ENCODE data around the gene CCBE1.

CCBE1 gene

GRCh38 chr18:59696311-59697235, 650 bp downstream of the CCBE1 start:
- H3K4me3 ChIP-seq (replicated peaks; ENCODE audit: low read depth, low read length) = peak overlapping the region; percentile 65
- TF ChIP-seq, protein P1, sequence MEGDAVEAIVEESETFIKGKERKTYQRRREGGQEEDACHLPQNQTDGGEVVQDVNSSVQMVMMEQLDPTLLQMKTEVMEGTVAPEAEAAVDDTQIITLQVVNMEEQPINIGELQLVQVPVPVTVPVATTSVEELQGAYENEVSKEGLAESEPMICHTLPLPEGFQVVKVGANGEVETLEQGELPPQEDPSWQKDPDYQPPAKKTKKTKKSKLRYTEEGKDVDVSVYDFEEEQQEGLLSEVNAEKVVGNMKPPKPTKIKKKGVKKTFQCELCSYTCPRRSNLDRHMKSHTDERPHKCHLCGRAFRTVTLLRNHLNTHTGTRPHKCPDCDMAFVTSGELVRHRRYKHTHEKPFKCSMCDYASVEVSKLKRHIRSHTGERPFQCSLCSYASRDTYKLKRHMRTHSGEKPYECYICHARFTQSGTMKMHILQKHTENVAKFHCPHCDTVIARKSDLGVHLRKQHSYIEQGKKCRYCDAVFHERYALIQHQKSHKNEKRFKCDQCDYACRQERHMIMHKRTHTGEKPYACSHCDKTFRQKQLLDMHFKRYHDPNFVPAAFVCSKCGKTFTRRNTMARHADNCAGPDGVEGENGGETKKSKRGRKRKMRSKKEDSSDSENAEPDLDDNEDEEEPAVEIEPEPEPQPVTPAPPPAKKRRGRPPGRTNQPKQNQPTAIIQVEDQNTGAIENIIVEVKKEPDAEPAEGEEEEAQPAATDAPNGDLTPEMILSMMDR (IDR thresholded peaks at IDR 0.05; ENCODE audit: low read depth, low read length, missing control alignments) = no peak
- DNase-seq (ENCODE audit: extremely low read depth, low read depth) = no peak

DNA sequence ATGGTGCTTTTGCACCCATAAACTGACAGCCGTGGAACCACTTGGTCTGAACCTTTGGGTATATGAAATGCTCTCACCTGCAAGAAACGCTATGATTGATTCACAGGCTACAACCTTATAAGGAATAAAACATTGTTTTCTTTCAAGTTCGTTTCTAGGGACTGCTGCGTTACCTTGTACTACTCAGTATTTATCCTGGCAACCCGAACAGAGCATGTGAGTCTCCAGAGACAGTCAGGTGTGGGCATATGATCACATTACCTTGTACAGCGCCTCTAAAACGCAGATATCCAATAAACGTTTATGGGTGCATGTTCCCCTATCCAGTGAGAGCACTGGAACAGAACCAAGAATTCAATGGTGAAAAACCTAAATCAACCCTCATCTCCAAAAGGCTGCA, 1.7 kb downstream of the CCBE1 start:
- TF ChIP-seq, protein P1 (IDR thresholded peaks at IDR 0.05; ENCODE audit: low read depth, low read length, missing control alignments) = no peak
- peak overlapping the region; percentile 65 for H3K4me3 ChIP-seq (replicated peaks; ENCODE audit: low read depth, low read length)
- DNase-seq (ENCODE audit: extremely low read depth, low read depth) = no peak

GRCh38 chr18:59694824-59695223, 2.4 kb downstream of the CCBE1 start:
- no peak overlapping the region for H3K4me3 ChIP-seq (replicated peaks; ENCODE audit: low read depth, low read length)
- TF ChIP-seq, protein P1 (IDR thresholded peaks at IDR 0.05; ENCODE audit: low read depth, low read length, missing control alignments) = no peak
- DNase-seq (ENCODE audit: extremely low read depth, low read depth) = no peak

DNA sequence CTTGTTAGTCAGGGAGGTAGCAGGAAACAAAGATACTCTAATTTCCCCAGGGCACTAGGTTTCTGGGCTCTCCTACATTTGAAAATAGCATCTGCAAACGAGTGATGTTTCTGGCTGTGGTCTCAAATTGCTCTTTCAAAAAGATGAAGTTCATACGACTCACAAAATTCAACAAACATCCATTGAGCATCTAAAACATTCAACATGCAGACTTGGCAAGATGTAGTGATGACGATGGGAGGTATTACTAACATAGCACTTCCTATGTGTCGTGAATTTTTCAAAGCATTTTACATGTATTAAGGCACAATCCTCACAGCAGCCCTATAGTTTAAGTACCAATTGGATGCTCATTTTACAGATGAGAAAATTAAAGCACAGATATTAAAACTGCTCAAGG, 5.2 kb downstream of the CCBE1 start:
- no peak overlapping the region for H3K4me3 ChIP-seq (replicated peaks; ENCODE audit: low read depth, low read length)
- no peak for DNase-seq (ENCODE audit: extremely low read depth, low read depth)
- TF ChIP-seq, protein P1 (IDR thresholded peaks at IDR 0.05; ENCODE audit: low read depth, low read length, missing control alignments) = no peak

DNA sequence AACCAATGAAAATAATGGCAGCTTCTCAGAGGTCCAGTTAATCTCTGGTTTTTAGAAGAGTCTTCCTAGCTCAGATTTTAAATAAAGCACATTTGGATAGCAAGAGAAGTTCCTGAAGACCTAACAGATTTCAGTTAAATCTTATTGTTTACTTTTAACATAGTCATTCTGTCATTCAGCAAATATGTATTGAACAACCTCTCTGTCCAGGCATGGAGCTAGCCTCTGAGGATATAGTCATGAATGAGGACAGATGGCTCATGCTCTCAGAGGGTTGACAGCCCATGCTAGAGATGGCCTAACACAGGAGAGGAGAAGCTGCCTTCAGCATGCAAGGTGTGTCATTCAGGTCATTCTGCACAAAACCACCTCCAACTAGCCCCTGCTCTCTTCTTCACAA, 6.2 kb downstream of the CCBE1 start:
- no peak overlapping the region for H3K4me3 ChIP-seq (replicated peaks; ENCODE audit: low read depth, low read length)
- TF ChIP-seq, protein P1 (IDR thresholded peaks at IDR 0.05; ENCODE audit: low read depth, low read length, missing control alignments) = no peak
- DNase-seq (ENCODE audit: extremely low read depth, low read depth) = no peak

- no peak overlapping the region; the same call in 1 of the 2 replicates for H3K4me3 ChIP-seq (replicated peaks; ENCODE audit: low read depth, low read length)
- DNase-seq (ENCODE audit: extremely low read depth, low read depth) = no peak
- TF ChIP-seq, protein P1 (IDR thresholded peaks at IDR 0.05; ENCODE audit: low read depth, low read length, missing control alignments) = no peak
These were observed 6.8 kb downstream of the CCBE1 start for GRCh38 chr18:59690186-59690982.

Data from HFF-Myc (cell line).